OCI-LY7 (cell line): ENCODE results near the gene IL24. TPM values are rescaled to one million over a fixed set of nuclear protein-coding genes. Genes with fewer than 3 reads are reported as not detected.

Source experiments
- BruUV-seq: library from RNA; stranded (reverse); fragments of 400-500 nt; replicated peaks from 2 replicates; lab custom pipeline; 2021; lab: Mats Ljungman, UMichigan
- CTCF ChIA-PET: fragments of 300-600 bp; sonication (Branson Sonifier 250); formaldehyde crosslinking; loops from one replicate; lab custom pipeline; 2022; ENCODE audit warnings: antibody characterized with exemption; ENCODE audit not compliant: unreplicated experiment; lab: Charles Lee
- POLR2A ChIA-PET: fragments of 300-600 bp; sonication (Branson Sonifier 250); formaldehyde crosslinking; loops from one replicate; lab custom pipeline; 2022; ENCODE audit warnings: antibody characterized with exemption; lab: Charles Lee
- DNase-seq: peaks from one replicate; pipeline ENCODE4 v3.0.0-alpha.2; 2015; ENCODE audit warnings: low spot score
- H2AFZ ChIP-seq: fragments of 200-600 bp; sonication (generic), shearing (Covaris generic); 2 replicates; pipeline ENCODE4 v1.6.1; 2014; ENCODE audit warnings: mild to moderate bottlenecking, antibody characterized with exemption, low read length, moderate library complexity
- H3K27ac ChIP-seq: fragments of 200-600 bp; sonication (generic); 2 replicates; pipeline ENCODE4 v1.5.1; 2014; ENCODE audit warnings: mixed run types, low read depth, mild to moderate bottlenecking, moderate library complexity, low read length, inconsistent platforms; ENCODE audit not compliant: poor library complexity, severe bottlenecking
- H3K36me3 ChIP-seq: fragments of 200-600 bp; sonication (generic); 2 replicates; pipeline ENCODE4 v1.6.1; 2014; ENCODE audit warnings: mild to moderate bottlenecking, antibody characterized with exemption, low read length, moderate library complexity, mixed read lengths; ENCODE audit not compliant: insufficient read depth
- H3K4me1 ChIP-seq: fragments of 200-600 bp; sonication (generic); 2 replicates; pipeline ENCODE4 v1.5.1; 2014; ENCODE audit warnings: mild to moderate bottlenecking, low read length; ENCODE audit not compliant: insufficient read depth, poor library complexity, severe bottlenecking
- H3K4me2 ChIP-seq: fragments of 200-600 bp; sonication (generic); 2 replicates; pipeline ENCODE4 v1.6.1; 2014; ENCODE audit warnings: mild to moderate bottlenecking, low read length
- H3K4me3 ChIP-seq: fragments of 200-600 bp; sonication (generic); 2 replicates; pipeline ENCODE4 v1.5.1; 2014; ENCODE audit warnings: mild to moderate bottlenecking, low read depth, low read length; ENCODE audit not compliant: poor library complexity, severe bottlenecking
- H3K79me2 ChIP-seq: fragments of 200-600 bp; sonication (generic); 2 replicates; pipeline ENCODE4 v1.6.1; 2016; ENCODE audit warnings: low read depth, mild to moderate bottlenecking, low read length, moderate library complexity, mixed read lengths; ENCODE audit not compliant: insufficient read depth
- H3K9me2 ChIP-seq: fragments of 200-600 bp; sonication (generic); 2 replicates; pipeline ENCODE4 v1.6.1; 2016; ENCODE audit warnings: mild to moderate bottlenecking, low read length, mixed read lengths; ENCODE audit not compliant: insufficient read depth
- H3K9me3 ChIP-seq: fragments of 200-600 bp; sonication (generic); 2 replicates; pipeline ENCODE4 v1.6.1; 2014; ENCODE audit warnings: mild to moderate bottlenecking, mixed run types, low read length, mixed read lengths
- H4K20me1 ChIP-seq: fragments of 200-600 bp; sonication (generic); 2 replicates; pipeline ENCODE4 v1.6.1; 2014; ENCODE audit warnings: mild to moderate bottlenecking, antibody characterized with exemption, low read length, moderate library complexity, mixed read lengths; ENCODE audit not compliant: insufficient read depth
- CTCF ChIP-seq: fragments of 200-600 bp; sonication (generic); conservative IDR thresholded peaks from 2 replicates; pipeline ENCODE4 v1.5.1; 2014; ENCODE audit warnings: mild to moderate bottlenecking, antibody characterized with exemption, low read length, moderate library complexity, mixed read lengths
- EZH2phosphoT487 ChIP-seq: fragments of 200-600 bp; sonication (generic); IDR thresholded peaks from 2 replicates; pipeline ENCODE4 v1.6.1; 2018; ENCODE audit warnings: low read depth, borderline replicate concordance, mild to moderate bottlenecking, mixed run types, antibody characterized with exemption, low read length, moderate library complexity, mixed read lengths
- intact Hi-C: fragments of 100-400 bp; cut with micrococcal nuclease; formaldehyde crosslinking; loops from one replicate; pipeline ENCODE4 v1.10.0; 2022; ENCODE audit not compliant: unreplicated experiment
- total RNA-seq, 2 experiments: library from RNA; depleted of rRNA in 1 of 2; stranded (reverse); fragments of >200 nt in 1 of 2; shearing (Covaris generic) in 1 of 2; gene quantifications; 2 replicates each; pipeline ENCODE4 v1.2.3, GENCODE V29; 2014 to 2022

IL24 gene
- total RNA-seq, 2 experiments from 2014 or later: not detected

GRCh38 chr1:206882555-206882954 lies 14.7 kb upstream of the IL24 start:
- Histone ChIP-seq H3K4me2 (no peak overlapping the region), H3K4me1 (no peaks in the 10 kb centered on the region), H3K9me3 (peaks cover 18% of the 10 kb centered on the region), H3K36me3 (no peaks in the 10 kb centered on the region), H2AFZ (no peak overlapping the region), H4K20me1 (no peaks in the 10 kb centered on the region), H3K4me3 (no peak overlapping the region), H3K79me2 (no peaks in the 10 kb centered on the region), H3K27ac (no peak overlapping the region), H3K9me2 (no peaks in the 10 kb centered on the region)
- intact Hi-C loops: no loop called here
- no TSS peak for BruUV-seq
- POLR2A ChIA-PET: no interaction called here
- CTCF ChIA-PET: no interaction called here
- DNase-seq: no peak
- TF ChIP-seq EZH2phosphoT487: no peak
- TF ChIP-seq CTCF: peak; percentile 48

- CTCF ChIA-PET: no interaction called here
- H3K4me1 ChIP-seq: no peaks in the 10 kb centered on the region
- peaks cover 12% of the 10 kb centered on the region; the same call in 1 of the 2 replicates for H3K9me3 ChIP-seq
- no peak overlapping the region for H3K27ac ChIP-seq
- TF ChIP-seq CTCF (no peak), EZH2phosphoT487 (no peak)
- H3K79me2 ChIP-seq: no peaks in the 10 kb centered on the region
- no peak overlapping the region for H3K4me3 ChIP-seq
- intact Hi-C loops: no loop called here
- POLR2A ChIA-PET: interaction anchor here (0.7 to 1.0 kb wide), 2 partner anchors 48 to 418 kb away, joined by 3 to 4 read pairs; no protein-coding TSS in a partner anchor
- H2AFZ ChIP-seq: no peak overlapping the region
- no peaks in the 10 kb centered on the region for H4K20me1 ChIP-seq
- H3K4me2 ChIP-seq: no peak overlapping the region
- DNase-seq: no peak
- no peaks in the 10 kb centered on the region for H3K36me3 ChIP-seq
- no TSS peak for BruUV-seq
- H3K9me2 ChIP-seq: no peaks in the 10 kb centered on the region
Measured at GRCh38 chr1:206883160-206883559, 14.1 kb upstream of the IL24 start.

GRCh38 chr1:206883876-206884275 lies 13.4 kb upstream of the IL24 start:
- no peak for DNase-seq
- Histone ChIP-seq H3K79me2 (no peaks in the 10 kb centered on the region), H3K4me2 (no peak overlapping the region), H3K27ac (no peak overlapping the region), H3K4me1 (no peaks in the 10 kb centered on the region), H3K36me3 (no peaks in the 10 kb centered on the region), H4K20me1 (no peaks in the 10 kb centered on the region), H3K4me3 (no peak overlapping the region), H3K9me3 (peaks cover 5% of the 10 kb centered on the region; the same call in 1 of the 2 replicates), H3K9me2 (no peaks in the 10 kb centered on the region), H2AFZ (no peak overlapping the region)
- TF ChIP-seq CTCF (no peak), EZH2phosphoT487 (no peak)
- intact Hi-C loops: no loop called here
- no TSS peak for BruUV-seq
- POLR2A ChIA-PET: interaction anchor here (0.6 to 1.0 kb wide), 2 partner anchors 45 to 49 kb away, joined by 3 to 6 read pairs; no protein-coding TSS in a partner anchor
- CTCF ChIA-PET: no interaction called here
